HL-60 (cell line): ENCODE results near the gene EDEM1.

ENCODE experiments used
- CTCF ChIP-seq: IDR thresholded peaks from one replicate; pipeline ENCODE4 v1.5.1; 2011; ENCODE audit warnings: low read length, control low read depth, inconsistent platforms; ENCODE audit not compliant: insufficient read depth
- GABPA ChIP-seq: IDR thresholded peaks from 2 replicates; pipeline ENCODE4 v1.6.1; 2012; ENCODE audit warnings: low read depth
- POLR2AphosphoS5 ChIP-seq: IDR thresholded peaks from 2 replicates; pipeline ENCODE4 v1.6.1; 2012; ENCODE audit warnings: low read depth
- REST ChIP-seq: IDR thresholded peaks from 2 replicates; pipeline ENCODE4 v1.6.1; 2012; ENCODE audit warnings: low read depth; ENCODE audit not compliant: insufficient replicate concordance

- TF ChIP-seq CTCF (no peak), POLR2AphosphoS5 (no peak), GABPA (no peak), REST (no peak)
Observed at GRCh38 chr3:5252131-5252530, 64.6 kb downstream of the EDEM1 start.
